Ammon's horn (tissue), 1 donor: ENCODE measurements around the gene PTPRN2.

Experiments used
- DNase-seq: peaks from one replicate; pipeline ENCODE4 v3.0.0-alpha.2; 2016; ENCODE audit warnings: low spot score

Gene PTPRN2

DNA sequence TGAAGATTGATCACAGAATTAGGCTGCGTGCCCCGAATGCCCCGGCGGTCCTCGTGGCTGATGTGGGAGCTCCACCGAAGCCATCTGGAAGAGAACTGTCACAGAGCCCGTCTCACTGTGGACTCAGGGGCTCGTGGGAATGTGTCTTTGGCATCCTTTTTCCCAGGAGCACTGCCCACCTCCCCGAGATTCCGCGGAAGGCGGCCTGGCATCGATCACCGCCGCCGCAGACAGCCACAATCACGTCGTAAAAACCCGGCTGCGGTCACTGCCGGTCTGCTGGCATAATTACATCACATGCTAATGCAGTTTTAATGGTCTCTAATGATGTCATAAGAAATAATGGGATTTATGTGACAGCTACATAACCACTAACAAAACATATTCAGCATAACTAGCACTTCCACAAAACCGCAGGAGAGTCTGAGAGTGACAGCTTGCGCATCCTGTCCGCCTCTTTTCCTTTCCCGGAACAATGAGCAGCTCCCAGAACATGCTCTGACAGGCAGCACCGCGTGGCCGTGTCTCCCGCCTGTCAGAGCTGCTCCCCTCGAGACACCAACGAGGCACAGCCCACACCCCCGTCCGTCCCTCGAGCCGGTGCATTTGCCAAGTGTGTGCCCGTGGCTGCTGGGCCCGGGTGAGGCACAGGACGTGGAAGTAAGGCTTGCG, 490.0 kb downstream of the PTPRN2 start:
- no peak for DNase-seq

DNA sequence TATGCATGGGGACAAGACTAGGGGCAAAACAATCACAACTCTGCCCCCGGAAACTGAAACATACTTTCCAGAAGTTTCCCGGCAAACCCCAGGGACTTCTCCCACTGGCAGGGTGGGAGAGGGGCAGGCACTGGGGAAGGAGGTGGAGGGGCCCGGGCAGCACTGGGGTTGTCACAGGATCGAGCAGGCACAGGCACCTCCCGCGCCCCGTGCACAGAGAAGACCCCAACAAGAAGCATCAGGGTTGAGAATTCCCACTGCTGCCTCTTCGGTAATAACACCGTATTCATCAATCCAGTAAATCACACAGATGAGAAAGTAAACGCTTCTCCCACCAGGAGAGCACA, 490.5 kb downstream of the PTPRN2 start:
- no peak for DNase-seq

DNA sequence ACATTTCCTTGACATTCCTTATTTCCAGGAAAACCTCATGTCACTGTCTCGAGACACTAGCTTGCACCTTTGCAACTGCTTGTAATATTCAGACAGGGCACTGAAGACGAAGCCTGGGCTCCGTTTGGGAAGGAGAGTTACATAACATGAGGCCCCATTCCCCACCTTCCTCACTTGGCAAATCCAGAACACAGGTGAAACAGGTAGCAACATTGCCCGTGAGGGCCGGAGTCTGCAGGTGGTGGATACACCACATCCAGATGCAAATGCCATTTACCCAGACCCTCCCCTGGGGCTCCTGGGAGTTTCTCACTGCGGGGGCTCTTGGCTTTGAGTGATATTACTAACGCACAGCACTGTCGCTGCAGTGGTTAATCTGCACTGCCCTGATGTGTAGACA, 491.0 kb downstream of the PTPRN2 start:
- no peak for DNase-seq

DNA sequence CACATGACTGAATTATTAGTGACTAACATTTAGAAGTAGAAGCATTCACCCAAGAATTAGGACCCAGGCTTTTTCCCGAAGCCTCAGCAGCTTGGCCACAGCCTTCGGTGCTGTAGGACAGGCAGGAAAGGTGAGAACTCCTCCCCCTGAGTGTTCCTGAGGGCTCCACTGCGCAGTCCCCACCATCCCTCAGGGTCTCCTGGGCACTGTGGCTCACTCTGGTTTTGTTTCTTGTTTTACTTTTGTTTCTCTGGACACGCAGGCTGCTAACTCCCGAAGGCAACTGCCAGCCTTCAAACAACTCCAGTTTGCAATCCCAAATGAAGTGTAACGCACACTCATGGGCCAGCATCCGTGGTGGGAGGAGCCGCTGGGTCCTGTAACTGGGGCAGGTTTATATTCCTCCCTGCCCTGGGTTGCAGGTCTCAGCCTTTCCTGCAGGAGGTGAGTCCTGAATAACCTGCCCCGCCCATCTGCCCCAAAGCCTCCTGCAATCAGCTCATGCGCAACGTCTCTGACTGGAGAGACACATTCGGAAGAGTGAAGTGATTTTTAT, 492.9 kb downstream of the PTPRN2 start:
- DNase-seq, result no peak

DNA sequence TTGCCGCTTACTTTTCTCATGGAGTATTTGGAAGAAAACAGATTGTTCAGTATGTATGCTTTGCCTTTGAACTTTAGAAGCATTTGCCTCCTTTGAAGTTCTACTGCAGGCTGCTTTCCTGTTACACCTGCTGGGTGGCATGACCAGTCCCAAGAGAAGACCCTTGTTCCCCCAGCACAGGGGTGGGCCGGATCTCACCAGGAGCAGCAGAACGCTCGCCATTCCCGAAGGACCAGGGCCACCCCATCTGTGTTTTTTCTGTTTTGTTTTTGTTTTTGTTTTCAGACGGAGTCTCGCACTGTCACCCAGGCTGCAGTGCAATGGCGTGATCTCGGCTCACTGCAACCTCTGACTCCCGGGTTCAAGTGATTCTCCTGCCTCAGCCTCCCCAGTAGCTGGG, 493.6 kb downstream of the PTPRN2 start:
- DNase-seq, result no peak

DNA sequence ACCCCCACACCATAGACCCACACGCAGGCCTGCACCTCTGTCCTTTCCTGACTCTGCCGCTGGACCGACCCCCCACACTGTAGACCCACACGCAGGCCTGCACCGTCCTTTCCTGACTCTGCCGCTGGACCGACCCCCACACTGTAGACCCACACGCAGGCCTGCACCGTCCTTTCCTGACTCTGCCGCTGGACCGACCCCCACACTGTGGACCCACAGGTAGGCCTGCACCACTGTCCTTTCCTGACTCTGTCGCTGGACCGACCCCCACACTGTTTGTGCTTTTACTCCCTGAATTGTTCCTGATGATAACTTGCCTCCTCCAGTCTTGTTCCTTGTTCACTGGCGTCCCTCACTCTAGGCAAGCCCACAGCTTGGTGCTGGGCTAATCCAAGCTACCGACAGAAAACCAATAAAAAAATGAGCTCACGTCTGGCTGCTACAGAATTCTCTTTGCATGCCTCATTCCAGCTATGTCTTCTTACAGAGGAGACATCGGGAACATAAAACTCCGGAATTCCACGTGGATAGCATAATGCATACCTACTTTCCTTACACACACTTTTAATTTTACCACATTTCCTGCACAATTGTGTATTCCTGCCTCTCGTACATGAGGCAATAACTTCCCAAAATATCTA, 494.3 kb downstream of the PTPRN2 start:
- no peak for DNase-seq

DNA sequence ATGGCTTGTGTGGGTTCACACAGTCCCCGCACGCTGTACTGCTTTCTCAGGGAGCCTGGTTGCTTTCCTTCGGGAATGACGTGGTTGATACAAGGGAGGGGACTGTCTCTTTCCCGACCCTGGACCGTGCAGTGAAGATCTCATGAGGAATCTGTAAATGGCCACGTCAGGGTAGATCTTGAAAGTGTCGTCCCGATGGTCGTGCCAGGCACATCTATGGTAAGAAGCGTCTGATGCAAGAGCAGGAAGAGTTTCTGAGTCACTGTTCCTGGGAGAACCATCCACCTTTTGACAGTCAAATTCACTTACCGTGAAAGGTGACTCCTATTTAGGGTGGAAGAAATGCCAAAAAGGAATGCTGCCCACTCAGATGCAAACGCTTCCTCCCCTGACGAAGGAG, 500.4 kb downstream of the PTPRN2 start:
- no peak for DNase-seq

DNA sequence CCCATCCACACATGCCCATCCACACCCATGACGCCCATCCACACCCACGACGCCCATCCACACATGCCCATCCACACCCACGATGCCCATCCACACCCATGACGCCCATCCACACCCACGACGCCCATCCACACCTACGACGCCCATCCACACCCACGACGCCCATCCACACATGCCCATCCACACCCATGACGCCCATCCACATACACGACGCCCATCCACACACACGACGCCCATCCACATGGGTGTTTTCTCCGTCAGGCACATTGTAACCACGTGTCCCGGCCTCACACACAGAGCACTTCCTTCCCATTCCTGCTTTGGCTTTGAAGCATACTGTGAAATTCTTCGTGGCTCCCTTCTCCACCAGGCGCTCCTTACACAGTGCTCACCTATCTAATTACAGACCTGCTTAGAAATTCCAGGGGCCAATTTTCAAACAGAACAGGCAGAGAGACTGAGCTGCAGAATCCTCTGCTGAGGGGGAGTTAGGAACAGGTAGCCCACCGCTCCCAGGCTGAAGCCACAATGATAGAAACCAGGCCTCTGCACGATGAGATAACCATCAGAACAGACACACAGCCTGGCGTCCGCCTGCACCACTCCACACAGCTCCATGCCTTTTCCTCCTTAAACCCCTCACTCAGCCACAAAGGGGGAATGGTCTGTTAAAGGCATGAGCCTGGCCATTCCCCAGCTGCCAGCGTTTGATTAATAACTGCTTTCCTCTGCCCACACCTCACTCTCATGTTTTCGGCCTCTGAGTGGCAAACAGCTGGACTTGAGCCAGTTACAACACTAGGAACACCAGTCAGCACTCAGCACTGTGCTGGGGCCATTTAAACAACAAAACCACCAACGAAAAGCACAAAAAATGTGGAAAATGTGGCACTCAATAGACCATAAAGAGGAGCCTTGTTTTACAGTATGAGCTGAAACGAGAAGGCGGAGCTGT, 501.6 kb downstream of the PTPRN2 start:
- DNase-seq, result no peak

DNA sequence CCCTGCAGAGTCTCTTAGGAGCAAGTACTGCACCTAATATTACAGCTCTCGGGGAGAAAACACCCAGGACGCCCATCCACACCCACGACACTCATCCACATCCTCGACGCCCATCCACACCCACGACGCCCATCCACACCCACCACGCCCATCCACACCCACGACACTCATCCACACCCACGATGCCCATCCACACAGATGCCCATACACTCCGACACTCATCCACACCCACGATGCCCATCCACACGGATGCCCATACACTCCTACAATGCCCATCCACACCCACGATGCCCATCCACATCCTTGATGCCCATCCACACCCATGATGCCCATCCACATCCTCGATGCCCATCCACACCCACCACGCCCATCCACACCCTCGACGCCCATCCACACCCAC, 503.1 kb downstream of the PTPRN2 start:
- no peak for DNase-seq

DNA sequence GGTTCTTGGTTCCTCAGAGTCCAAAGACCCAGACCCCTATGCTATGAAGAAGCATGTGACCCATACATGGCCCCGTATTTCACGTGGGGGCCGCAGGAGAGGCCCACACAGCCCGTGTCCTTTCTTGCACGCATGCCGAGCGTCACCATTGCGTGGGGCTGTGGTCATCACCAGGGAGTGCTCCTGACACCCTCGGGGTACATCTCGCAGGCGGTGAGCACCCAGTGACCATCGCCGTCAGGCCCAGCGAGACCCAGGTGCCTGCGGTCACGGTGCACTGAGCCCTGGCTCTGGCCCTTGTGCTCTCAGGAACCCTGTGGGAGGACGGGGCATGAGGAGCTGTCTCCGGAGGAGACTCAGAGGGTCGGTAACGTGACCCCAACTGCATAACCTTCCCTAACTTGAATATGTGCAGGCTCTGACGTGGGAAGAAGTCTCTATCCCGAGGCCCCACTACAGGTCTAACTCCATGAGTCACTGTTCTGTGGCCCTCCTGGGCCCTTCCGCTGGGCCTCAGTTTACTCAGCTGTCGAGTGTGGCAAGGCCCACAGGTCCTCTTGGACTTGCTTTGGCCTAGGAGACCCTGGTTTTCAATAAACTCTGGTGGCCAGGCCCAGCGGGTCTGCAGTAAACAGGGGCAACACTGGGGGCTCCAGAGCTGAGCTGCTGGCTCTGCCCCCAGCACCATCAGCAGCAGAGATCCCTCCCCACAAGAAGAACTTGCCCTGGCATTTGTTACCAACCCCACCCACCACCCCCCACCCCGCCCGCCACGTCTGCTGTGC, 503.9 kb downstream of the PTPRN2 start:
- no peak for DNase-seq

DNA sequence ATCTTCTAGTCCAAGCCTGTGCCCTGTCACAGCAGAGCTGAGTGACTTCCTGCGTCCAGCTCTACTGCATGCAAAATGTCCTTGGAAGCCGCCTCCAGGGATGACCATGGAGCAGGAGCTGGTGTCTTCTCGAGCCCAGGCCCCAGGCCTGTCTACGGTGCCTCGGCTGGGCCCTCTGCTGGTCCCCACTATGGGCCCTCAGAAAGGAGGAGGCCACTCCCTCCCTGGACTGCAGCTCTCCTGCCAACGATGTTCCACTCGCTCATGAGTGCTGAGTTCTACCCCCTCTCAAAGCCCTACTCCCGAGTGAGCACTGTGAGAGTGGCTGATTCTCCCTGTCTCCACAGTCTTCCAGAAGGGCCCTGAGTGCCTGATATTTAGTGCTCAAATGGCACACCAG, 504.9 kb downstream of the PTPRN2 start:
- no peak for DNase-seq

DNA sequence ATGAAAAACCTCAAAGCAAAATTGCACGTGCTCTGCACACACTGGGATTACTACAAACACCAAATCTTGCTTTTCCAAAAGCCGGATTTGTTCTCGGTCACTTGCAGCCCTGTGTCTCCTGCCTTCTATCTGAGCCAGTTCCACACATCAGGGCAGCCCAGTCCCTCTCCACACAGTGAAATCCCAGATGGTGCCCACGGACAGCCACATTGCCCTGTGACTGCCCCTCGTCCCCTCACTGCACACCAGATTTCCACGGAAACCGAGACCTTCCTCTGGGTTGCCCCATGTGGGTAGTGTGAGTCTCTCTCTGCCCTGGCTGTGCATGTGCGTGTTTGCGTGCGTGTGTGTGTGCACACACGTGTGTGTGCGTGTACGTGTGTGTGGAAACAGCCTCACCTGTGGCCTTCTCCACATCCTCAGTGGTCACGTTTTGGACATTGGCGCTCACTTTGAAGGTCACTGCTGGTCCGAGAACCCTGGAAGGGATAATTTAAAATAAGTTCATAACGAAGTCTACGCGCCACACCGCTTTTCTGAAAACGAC, 506.7 kb downstream of the PTPRN2 start:
- no peak for DNase-seq

DNA sequence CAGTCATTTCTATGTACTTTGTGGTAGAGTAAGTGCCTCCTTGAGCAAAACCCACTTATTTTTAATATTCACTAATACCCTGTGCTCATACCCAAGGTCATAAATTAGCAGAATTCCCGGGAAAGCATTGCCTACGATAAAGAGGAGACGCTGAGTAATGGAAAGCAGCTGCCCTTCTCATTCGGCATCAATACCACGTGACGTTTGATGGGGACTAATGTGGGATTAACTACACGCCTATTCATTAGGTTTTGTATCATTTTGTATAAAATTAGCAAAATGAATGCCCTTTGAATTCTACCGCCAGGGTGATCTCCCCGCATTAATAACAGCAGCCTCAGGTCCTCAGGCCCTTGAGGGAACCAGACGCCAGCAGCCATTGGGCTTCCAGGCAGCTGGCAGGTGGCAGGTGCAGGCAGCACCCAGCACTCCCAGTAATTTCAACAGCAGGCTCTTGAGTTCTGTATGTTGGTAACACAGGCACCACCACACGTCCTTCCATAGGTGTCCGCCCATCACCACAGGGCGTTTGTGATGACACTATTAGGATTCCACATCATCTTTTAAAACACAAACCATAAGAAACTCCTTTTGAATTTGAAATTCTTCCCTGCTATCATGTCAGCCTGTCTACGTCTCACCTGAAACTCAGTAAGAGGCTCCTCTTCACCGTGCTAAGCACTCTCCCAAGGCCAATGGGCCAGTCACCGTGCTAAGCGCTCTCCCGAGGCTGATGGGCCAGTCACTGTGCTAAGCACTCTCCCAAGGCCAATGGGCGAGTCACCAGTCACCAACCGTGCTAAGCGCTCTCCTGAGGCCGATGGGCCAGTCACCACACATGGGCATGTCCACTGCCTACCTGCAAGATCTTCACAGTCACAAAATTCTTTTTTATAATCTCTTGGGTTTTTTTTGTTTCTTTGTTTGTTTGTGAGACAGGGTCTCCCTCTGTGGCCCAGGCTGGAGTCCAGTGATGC, 509.4 kb downstream of the PTPRN2 start:
- no peak for DNase-seq

DNA sequence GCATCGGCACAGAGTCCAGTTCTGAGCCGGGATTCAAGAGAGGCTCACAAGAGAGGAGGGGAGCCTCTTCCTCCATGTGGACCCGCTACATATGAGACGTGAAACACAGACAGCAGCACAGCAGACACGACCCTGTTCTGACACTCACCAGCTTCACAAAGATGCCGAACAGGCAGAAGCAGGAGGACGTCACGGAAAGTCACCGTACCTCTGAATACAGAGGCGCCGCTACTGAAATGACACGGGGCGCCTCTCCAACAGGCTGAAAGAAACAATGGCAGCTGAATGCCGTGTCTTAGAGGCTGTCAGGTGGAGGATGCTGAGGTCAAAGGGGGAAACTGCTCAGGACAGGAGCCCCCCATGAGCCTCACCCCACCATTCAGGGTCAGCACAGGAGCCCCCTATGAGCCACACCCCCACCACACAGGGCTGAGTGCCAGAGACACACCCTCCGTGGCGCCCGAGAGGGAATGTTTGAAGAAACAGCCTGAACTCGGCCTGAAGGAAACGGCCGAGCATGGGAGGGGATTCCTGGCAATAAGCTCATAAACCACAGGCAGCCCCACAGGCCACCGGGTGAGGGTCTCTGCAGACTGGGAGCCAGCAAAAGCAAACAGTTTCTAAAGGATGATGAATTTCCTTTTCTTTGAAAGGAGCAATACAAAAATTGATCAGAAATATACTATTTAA, 510.3 kb downstream of the PTPRN2 start:
- no peak for DNase-seq

DNA sequence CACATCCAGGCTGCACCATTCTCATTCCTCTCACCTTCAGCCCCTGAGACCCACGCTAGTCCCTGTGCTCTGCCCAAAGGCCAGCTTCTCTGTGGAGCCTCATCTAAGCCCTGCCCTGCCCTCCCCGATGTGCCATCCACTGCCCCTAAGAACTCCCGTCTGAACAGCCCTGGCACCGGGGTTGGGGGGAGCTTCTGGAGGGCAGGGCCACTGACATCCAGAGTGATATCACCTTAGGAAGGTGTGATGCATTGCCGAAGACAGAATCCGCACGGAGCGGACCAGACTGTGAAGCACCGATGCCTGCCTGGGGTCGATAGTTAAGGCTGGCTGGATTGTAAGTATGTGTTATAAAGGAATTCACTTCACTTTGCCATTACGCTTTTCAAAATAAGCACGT, 511.0 kb downstream of the PTPRN2 start:
- no peak for DNase-seq

DNA sequence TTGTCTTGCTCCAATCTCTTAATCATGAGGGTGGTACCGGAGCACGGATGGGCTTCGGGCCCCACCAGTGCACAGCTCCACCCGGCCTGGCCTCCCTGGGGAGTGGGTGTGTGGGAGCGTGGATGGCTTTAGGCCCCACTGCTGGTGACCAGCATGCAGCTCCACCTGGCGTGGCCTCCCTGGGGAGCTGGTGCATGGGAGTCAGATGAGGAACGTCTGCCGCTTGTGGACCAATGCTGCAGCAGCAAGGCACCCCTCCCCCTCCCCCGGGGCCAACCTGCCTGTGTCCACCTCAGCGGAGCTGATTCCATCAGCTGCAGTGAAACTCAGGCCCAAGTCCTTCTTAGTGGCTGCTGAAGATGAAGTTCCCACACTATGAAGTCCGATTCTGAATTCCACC, 511.4 kb downstream of the PTPRN2 start:
- DNase-seq, result no peak

DNA sequence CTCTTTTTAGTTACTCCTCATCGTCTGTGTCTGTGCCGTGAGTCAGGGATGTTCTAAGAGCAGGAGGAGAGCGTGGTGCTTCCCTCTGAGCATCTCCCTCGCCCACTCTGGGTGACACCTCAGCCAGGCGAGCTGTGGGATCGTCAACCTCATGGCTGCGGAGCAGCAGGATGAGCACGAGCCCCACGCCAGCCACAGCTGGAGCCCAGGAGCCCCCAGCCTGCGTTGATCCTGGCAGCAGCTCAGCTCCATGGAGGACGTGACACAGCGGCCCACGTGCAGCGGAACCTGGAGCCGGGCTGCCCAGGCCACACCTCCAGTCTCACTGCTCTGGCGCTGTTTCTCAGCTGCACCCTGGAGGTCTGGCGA, 512.0 kb downstream of the PTPRN2 start:
- no peak for DNase-seq

DNA sequence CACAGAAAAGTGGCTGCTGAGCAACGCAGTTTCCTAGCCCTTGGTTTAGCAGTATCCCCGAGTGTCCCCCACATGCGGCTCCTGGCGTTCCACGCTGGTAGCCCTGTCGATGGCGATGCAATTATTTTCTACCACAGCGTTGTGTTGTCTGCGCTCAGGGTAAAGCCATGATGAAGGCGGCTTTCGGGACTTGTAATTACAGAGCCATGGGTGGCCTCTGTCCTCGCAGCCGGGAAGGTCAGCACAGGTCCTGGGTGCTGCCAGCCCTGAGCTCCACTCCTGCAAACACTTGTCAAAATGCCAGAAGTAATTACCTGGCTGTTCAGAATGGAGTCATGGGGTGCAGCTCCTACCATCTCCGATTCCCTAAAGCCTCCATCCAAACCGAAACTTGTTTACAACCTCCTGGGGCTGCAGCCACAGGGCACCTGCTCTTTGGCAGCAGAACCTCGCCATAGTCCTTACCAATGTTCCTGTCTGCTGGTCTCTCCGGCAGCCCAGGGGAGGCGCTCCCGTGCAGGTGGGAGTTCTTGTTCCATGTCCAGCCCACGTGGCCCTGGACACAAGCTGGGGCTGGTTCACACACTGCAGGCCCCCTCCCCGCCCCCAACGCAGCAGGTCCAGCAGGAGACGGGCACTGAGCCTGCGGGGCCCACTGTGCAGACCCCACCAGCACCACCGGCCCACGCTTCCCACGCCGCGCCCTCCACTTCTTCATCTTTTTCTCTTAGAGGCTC, 512.6 kb downstream of the PTPRN2 start:
- DNase-seq, result no peak
